Testis (tissue), 3 donors: Measurements from ENCODE around the gene POLD3. TPM values are rescaled to one million over a fixed set of nuclear protein-coding genes. Genes with fewer than 3 reads are reported as not detected.

ENCODE experiments used
- DNase-seq: peaks from one replicate; pipeline ENCODE4 v3.0.0-alpha.2; 2019
- H3K27ac ChIP-seq, 2 donors: fragments of 200-600 bp; sonication (generic); one replicate each; pipeline ENCODE4 v1.5.1; 2019
- H3K27me3 ChIP-seq: fragments of 200-600 bp; sonication (generic); one replicate; pipeline ENCODE4 v1.5.1; 2019
- H3K36me3 ChIP-seq: fragments of 200-600 bp; sonication (generic); one replicate; pipeline ENCODE4 v1.5.1; 2017; ENCODE audit warnings: low read depth; ENCODE audit errors: missing control alignments
- H3K4me1 ChIP-seq: fragments of 200-600 bp; sonication (generic); one replicate; pipeline ENCODE4 v1.5.1; 2019
- H3K4me3 ChIP-seq, 2 donors: fragments of 200-600 bp; sonication (generic); one replicate each; pipeline ENCODE4 v1.5.1; 2017 to 2019
- H3K9me3 ChIP-seq: fragments of 200-600 bp; sonication (generic); one replicate; pipeline ENCODE4 v1.5.1; 2017
- CTCF ChIP-seq, 3 experiments: fragments of 450-650 bp in 2 of 3; fragments of 200-600 bp in 1 of 3; sonication (generic) in 1 of 3; IDR thresholded peaks; one replicate each; pipeline ENCODE4 v1.5.1; 2016 to 2019; ENCODE audit warnings: antibody characterized with exemption in 3 of 3, mild to moderate bottlenecking in 2 of 3, moderate library complexity in 1 of 3
- POLR2A ChIP-seq: fragments of 450-650 bp; IDR thresholded peaks from one replicate; pipeline ENCODE4 v1.6.1; 2017; ENCODE audit warnings: antibody characterized with exemption, mild to moderate bottlenecking, moderate library complexity
- WGBS, 2 donors: methylation state at CpG; one replicate each; pipeline ENCODE4 v1.1.5; 2018; 5-methylcytosine and 5-hydroxymethylcytosine counted together
- intact Hi-C: fragments of 100-400 bp; cut with DNase I; formaldehyde crosslinking; loops from one replicate; pipeline ENCODE4 v1.15.1; 2023; ENCODE audit warnings: low total_unique reads
- polyA plus RNA-seq: library from polyadenylated mRNA; stranded (reverse); fragments of 350-450 nt; fragmentation: Illumina TruSeq; extraction: RNeasy Lipid Tissue Mini Kit (QIAGEN cat#74804); gene quantifications from one replicate; pipeline ENCODE4 v1.2.3, GENCODE V29; 2014; ENCODE audit warnings: low read depth, low replicate concordance; ENCODE audit not compliant: insufficient read depth
- total RNA-seq, 2 donors: library from RNA; depleted of rRNA; stranded (reverse); fragments of >200 nt; gene quantifications; one replicate each; pipeline ENCODE4 v1.2.3, GENCODE V29; 2016

POLD3 gene
- total and polyA plus RNA-seq, 3 donors from 2014 or later = 25.2 to 36.3 (median 32.9) TPM

GRCh38 chr11:74671520-74672196 is 79.3 kb downstream of the POLD3 start:
- TF ChIP-seq CTCF (IDR thresholded peaks at IDR 0.05) (no peak), POLR2A (no peak)
- H3K4me1 ChIP-seq = peaks cover 6% of the 10 kb centered on the region
- H3K4me3 ChIP-seq = no peak overlapping the region
- intact Hi-C loops = no loop called here
- 80 to 84% methylated on average over 10 of the region's 10 CpGs for WGBS, 2 donors
- no peak for DNase-seq
- no peaks in the 10 kb centered on the region for H3K27me3 ChIP-seq
- no peaks in the 10 kb centered on the region for H3K36me3 ChIP-seq
- no peak overlapping the region for H3K27ac ChIP-seq
- H3K9me3 ChIP-seq = no peaks in the 10 kb centered on the region

DNA sequence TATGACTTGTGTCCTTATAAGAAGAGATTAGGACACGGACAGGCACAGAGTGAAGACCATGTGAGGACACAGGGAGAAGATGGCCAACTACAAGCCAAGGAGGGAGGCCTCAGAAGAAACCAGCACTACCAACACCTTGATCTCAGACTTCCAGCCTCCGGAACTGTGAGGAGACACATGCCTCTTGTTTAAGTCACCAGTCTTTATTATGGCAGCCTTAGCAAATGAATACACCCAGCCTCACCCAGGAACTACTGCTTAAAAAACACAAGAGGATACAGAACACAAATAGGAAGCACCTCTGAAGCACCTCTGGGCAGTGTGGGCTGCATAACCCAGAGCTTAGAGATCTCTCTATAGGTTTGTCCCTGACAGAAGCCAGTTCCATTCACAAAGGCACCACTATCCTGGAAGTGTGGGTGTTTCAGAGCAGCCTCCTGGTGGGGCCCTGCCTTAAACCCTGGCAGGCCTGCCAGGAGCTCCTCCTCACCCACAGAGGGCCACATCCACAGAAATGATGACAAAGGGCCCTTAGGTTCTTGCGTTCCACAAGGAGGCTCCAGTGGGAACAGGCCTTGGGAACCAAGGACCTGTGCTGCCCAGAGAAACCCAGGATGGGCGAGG is 80.1 kb downstream of the POLD3 start:
- H3K9me3 ChIP-seq = no peaks in the 10 kb centered on the region
- no peak overlapping the region for H3K4me3 ChIP-seq
- H3K4me1 ChIP-seq = peaks cover 6% of the 10 kb centered on the region
- DNase-seq = no peak
- 60 to 65% methylated on average over 4 of the region's 4 CpGs for WGBS, 2 donors
- intact Hi-C loops = no loop called here
- H3K27me3 ChIP-seq = no peaks in the 10 kb centered on the region
- no peak overlapping the region for H3K27ac ChIP-seq
- H3K36me3 ChIP-seq = no peaks in the 10 kb centered on the region
- TF ChIP-seq POLR2A (no peak), CTCF (IDR thresholded peaks at IDR 0.05) (no peak)

DNA sequence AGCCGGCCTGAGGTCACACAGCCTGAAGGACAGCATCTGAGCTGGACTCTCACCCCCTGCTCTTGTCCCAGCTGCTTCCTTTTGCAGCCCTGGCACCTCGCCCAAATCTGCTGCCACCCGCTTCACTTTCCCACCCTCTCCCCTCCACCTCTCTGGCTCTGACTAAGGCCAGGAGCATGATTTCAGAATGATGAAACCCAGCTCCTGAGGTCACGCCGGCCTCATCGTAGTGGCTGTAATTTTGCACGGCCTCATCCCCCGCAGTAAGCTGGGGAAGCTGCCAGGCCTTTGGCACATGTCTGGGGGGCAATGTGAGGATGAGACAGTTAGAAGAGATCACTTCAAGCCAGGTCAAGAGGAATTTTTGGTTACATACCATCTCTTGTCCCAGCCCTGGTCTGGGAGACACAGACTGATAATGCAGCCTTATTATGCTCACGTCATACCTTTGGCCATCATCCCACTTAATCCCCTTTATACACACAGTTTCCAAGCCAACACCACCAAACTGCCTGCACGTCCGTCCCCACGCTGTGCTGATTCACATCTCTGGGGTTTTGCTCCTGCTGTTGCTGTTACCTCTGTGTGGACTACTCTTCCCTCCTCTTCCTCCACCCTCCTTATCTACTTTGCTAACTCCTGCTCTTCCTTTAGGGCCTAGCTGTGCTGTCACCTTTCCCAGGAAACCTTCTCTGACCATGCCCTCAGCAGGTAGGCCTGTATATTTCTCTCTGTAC is 80.7 kb downstream of the POLD3 start:
- peak; percentile 46 for DNase-seq
- H3K4me3 ChIP-seq = no peak overlapping the region
- intact Hi-C loops = no loop called here
- H3K27ac ChIP-seq = no peak overlapping the region
- WGBS, 2 donors = 56 to 69% methylated on average over 12 of the region's 12 CpGs
- H3K36me3 ChIP-seq = no peaks in the 10 kb centered on the region
- no peaks in the 10 kb centered on the region for H3K27me3 ChIP-seq
- TF ChIP-seq CTCF (IDR thresholded peaks at IDR 0.05) (no peak), POLR2A (no peak)
- H3K9me3 ChIP-seq = no peaks in the 10 kb centered on the region
- peaks cover 6% of the 10 kb centered on the region for H3K4me1 ChIP-seq

GRCh38 chr11:74673693-74674360 is 81.4 kb downstream of the POLD3 start:
- H3K36me3 ChIP-seq = no peaks in the 10 kb centered on the region
- no peaks in the 10 kb centered on the region for H3K9me3 ChIP-seq
- no peak overlapping the region for H3K27ac ChIP-seq
- 81 to 94% methylated on average over 5 to 7 of the region's 7 CpGs for WGBS, 2 donors
- no peaks in the 10 kb centered on the region for H3K27me3 ChIP-seq
- peaks cover 6% of the 10 kb centered on the region for H3K4me1 ChIP-seq
- H3K4me3 ChIP-seq = no peak overlapping the region
- intact Hi-C loops = no loop called here
- DNase-seq = no peak
- TF ChIP-seq CTCF (IDR thresholded peaks at IDR 0.05) (no peak), POLR2A (no peak)
